Ovary (tissue), 9 donors: ENCODE results near the gene ARHGEF17. TPM values are rescaled to one million over a fixed set of nuclear protein-coding genes. Genes with fewer than 3 reads are reported as not detected.
A peak's percentile ranks its signal among the peaks of the same experiment; 100 is the strongest.

Experiments
- DNase-seq, 5 donors: peaks; one replicate each; pipeline ENCODE4 v3.0.0-alpha.2; 2019 to 2020
- H3K27ac ChIP-seq, 2 donors: fragments of 200-600 bp; one replicate each; pipeline versions ENCODE4 v1.5.1 to v1.8.0; 2019 to 2022
- H3K27me3 ChIP-seq: fragments of 200-600 bp; one replicate; pipeline ENCODE4 v1.8.0; 2022
- H3K36me3 ChIP-seq: fragments of 200-600 bp; sonication (generic); one replicate; pipeline ENCODE4 v1.5.1; 2019
- H3K4me1 ChIP-seq: one replicate; pipeline ENCODE4 v1.8.1; 2013; ENCODE audit warnings: mild to moderate bottlenecking, moderate library complexity; ENCODE audit not compliant: insufficient read depth
- H3K4me3 ChIP-seq: fragments of 200-600 bp; sonication (generic); one replicate; pipeline ENCODE4 v1.5.1; 2017
- H3K9me3 ChIP-seq, 2 donors: fragments of 200-600 bp in 1 of 2; sonication (generic) in 1 of 2; one replicate each; pipeline versions ENCODE4 v1.5.1 to v1.8.1; 2013 to 2019; ENCODE audit warnings: mild to moderate bottlenecking in 1 of 2, moderate library complexity in 1 of 2
- EP300 ChIP-seq: sonication (generic); formaldehyde crosslinking; IDR thresholded peaks from one replicate; pipeline ENCODE4 v1.6.1; 2017; ENCODE audit warnings: antibody characterized with exemption
- POLR2A ChIP-seq: fragments of 450-650 bp; IDR thresholded peaks from one replicate; pipeline ENCODE4 v1.6.1; 2017; ENCODE audit warnings: antibody characterized with exemption, mild to moderate bottlenecking, moderate library complexity
- WGBS, 3 donors: extraction: QIAGEN DNeasy Blood & Tissue Kit in 1 of 3; methylation state at CpG; one replicate each; pipeline versions ENCODE4 v1.1.5 to v1.1.7; 2013 to 2017; 5-methylcytosine and 5-hydroxymethylcytosine counted together
- intact Hi-C, 4 donors: fragments of 100-400 bp; cut with DNase I; formaldehyde crosslinking; loops; one replicate each; pipeline versions ENCODE4 v1.11.0 to v1.15.1; 2022 to 2023
- polyA plus RNA-seq, 2 donors: library from polyadenylated mRNA; stranded (reverse); fragments of 200-250 nt in 1 of 2; fragments of 350-450 nt in 1 of 2; fragmentation: Illumina TruSeq in 1 of 2; extraction: RNeasy Lipid Tissue Mini Kit (QIAGEN cat#74804) in 1 of 2; gene quantifications; one replicate each; pipeline ENCODE4 v1.2.3, GENCODE V29; 2013 to 2014
- total RNA-seq, 7 donors: library from RNA; depleted of rRNA in 2 of 7; stranded (reverse); fragments of >200 nt in 2 of 7; fragmentation: NEBNext Ultra II Directional in 3 of 7; extraction: Animal tissue kit (Norgen Biotek cat#: 25700) in 3 of 7; gene quantifications; one replicate each; pipeline versions ENCODE4 v1.1.0 to v1.2.4, GENCODE V29; 2016 to 2023
- TF ChIP-seq, protein P1 (sequence below), 3 donors: fragments of 450-650 bp in 2 of 3; fragments of 200-600 bp in 1 of 3; IDR thresholded peaks; one replicate each; pipeline versions ENCODE4 v1.5.1 to v1.8.0; 2016 to 2022; ENCODE audit warnings: antibody characterized with exemption in 3 of 3, mild to moderate bottlenecking in 1 of 3
- donor health status: DM: no; HTN: no; CAD: no; lungs with moderate emphysema.
- donor health status: DM: no; HTN: no; CAD: no.
- donor health status: Bipolar disorder and iron deficiency.
- donor health status: DM: yes; HTN: yes; CAD: no.
- donor health status: DM: no; HTN: no; CAD: no.
- donor health status: DM: yes; HTN: yes; CAD: no.

The ARHGEF17 gene
- total and polyA plus RNA-seq, 9 donors = 21.0 to 83.8 (median 46.0) TPM

DNA sequence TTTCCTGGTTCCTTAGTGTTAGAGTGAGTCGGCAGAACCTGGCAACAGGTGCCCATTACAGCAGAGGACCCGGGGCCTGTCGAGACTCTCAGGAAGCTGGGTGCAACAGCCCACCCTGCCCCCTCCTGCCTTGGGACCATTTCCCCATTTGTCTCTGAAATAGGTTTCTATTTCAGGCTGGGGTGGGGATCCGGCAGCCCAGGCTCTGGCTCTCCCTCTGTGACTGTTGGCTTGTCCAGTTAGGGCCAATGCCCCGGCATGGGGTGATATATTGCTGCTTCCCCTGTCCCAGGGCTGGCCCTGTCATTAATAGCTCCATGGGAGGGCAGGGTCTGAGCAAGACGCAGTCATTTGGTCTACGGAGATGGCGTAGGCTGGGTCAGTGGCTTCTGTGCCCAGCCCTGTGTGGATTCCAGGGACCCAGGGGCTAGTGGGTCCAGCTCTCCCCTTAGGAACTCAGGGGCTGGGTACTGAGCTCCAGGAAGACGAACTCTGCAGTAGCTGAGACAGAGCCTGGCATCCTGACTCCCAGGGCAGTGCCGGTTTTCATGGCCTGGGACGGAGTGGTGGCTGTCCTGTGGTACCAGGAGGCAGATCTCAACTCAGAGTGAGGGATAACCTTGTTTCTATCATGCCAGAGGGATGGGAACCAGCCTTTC, 33.2 kb upstream of the ARHGEF17 start:
- H3K4me3 ChIP-seq = no peak overlapping the region
- intact Hi-C loops = no loop called here
- 86 to 93% (median 90%) methylated on average over 11 of the region's 11 CpGs for WGBS, 3 donors
- no peaks in the 10 kb centered on the region for H3K27me3 ChIP-seq
- TF ChIP-seq EP300 = no peak
- TF ChIP-seq POLR2A = no peak
- TF ChIP-seq, protein P1, sequence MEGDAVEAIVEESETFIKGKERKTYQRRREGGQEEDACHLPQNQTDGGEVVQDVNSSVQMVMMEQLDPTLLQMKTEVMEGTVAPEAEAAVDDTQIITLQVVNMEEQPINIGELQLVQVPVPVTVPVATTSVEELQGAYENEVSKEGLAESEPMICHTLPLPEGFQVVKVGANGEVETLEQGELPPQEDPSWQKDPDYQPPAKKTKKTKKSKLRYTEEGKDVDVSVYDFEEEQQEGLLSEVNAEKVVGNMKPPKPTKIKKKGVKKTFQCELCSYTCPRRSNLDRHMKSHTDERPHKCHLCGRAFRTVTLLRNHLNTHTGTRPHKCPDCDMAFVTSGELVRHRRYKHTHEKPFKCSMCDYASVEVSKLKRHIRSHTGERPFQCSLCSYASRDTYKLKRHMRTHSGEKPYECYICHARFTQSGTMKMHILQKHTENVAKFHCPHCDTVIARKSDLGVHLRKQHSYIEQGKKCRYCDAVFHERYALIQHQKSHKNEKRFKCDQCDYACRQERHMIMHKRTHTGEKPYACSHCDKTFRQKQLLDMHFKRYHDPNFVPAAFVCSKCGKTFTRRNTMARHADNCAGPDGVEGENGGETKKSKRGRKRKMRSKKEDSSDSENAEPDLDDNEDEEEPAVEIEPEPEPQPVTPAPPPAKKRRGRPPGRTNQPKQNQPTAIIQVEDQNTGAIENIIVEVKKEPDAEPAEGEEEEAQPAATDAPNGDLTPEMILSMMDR (IDR thresholded peaks at IDR 0.05) = no peak
- H3K4me1 ChIP-seq = no peaks in the 10 kb centered on the region
- peak in 1 of 5 donors; percentile 7 for DNase-seq
- H3K9me3 ChIP-seq = no peaks in the 10 kb centered on the region
- no peaks in the 10 kb centered on the region for H3K36me3 ChIP-seq
- H3K27ac ChIP-seq = no peak overlapping the region

DNA sequence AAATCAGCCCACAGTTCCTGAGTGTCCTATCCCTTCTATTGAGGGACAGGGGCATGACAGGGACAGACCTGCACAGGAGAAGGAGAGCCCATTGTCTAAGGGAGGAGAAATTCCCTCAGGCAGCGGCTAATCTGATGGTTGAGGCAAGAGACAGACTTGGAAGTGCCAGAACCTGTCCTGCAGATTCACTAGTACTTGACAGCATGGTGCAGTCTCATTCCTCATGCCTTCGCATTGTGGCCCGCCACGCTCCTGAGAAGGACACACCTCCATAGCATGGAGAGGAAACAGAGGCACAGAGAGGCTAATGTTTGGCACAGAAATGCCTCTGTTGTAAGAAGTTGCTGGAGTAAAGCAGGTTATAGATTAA, 32.7 kb upstream of the ARHGEF17 start:
- Histone ChIP-seq H3K4me1 (no peaks in the 10 kb centered on the region), H3K36me3 (no peaks in the 10 kb centered on the region), H3K4me3 (no peak overlapping the region), H3K9me3 (no peaks in the 10 kb centered on the region), H3K27ac (no peak overlapping the region), H3K27me3 (no peaks in the 10 kb centered on the region)
- peak in 1 of 5 donors; percentile 3 for DNase-seq
- TF ChIP-seq POLR2A = no peak
- no peak for TF ChIP-seq EP300
- TF ChIP-seq, protein P1 (IDR thresholded peaks at IDR 0.05) = no peak
- intact Hi-C loops = no loop called here
- WGBS, 3 donors = 95 to 98% (median 95%) methylated on average over 4 of the region's 4 CpGs

DNA sequence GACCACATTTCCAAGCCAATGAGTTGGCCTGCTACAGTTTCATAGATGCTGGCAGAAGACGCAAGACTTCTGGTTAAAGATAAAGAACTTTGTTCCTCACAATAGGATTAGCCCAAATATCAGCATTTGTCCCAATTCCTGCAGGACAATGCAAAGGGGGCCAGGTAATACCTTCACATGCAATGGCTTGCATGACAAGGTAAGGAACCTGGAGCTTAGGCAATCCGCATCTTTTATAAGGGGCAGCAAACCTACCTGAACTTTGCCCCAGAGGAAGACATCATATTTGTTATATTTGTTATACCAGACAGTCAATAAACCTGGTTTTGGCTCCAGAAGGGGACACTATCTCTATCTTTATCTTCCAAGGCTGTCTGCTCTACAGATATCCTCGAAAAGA, 30.6 kb upstream of the ARHGEF17 start:
- H3K9me3 ChIP-seq = no peaks in the 10 kb centered on the region
- H3K27me3 ChIP-seq = no peaks in the 10 kb centered on the region
- 75 to 83% (median 80%) methylated on average over 3 of the region's 3 CpGs for WGBS, 3 donors
- TF ChIP-seq POLR2A (no peak), EP300 (no peak)
- TF ChIP-seq, protein P1 (IDR thresholded peaks at IDR 0.05) = no peak
- no peak for DNase-seq
- H3K36me3 ChIP-seq = no peaks in the 10 kb centered on the region
- intact Hi-C loops = no loop called here
- no peaks in the 10 kb centered on the region for H3K4me1 ChIP-seq
- H3K27ac ChIP-seq = no peak overlapping the region
- H3K4me3 ChIP-seq = no peak overlapping the region

DNA sequence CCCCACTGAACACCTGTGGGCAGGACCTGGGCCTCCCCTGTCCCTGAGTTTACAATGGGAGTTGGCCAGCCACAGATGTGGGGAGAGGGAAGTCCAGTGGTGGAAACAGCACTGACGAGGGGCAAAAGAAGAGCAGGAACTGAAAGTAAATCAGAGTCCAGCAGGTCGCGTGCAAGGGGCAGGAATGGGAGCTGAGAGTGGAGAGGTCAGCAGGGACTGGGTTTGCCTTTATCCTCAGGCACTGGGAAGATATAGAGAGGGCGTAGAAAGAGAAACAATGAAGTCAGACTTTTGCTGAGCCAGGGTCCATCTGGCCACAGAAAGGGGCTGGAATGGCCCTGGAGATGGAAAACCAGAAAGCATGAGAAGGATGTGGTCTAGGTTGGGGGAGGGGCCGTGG, 27.4 kb upstream of the ARHGEF17 start:
- WGBS, 3 donors = 82 to 87% (median 83%) methylated on average over 5 of the region's 5 CpGs
- no peaks in the 10 kb centered on the region for H3K9me3 ChIP-seq
- H3K27me3 ChIP-seq = no peaks in the 10 kb centered on the region
- no peaks in the 10 kb centered on the region for H3K36me3 ChIP-seq
- H3K4me3 ChIP-seq = no peak overlapping the region
- no peak for TF ChIP-seq EP300
- TF ChIP-seq, protein P1 (IDR thresholded peaks at IDR 0.05) = no peak
- no peak for TF ChIP-seq POLR2A
- H3K27ac ChIP-seq = no peak overlapping the region
- no peaks in the 10 kb centered on the region for H3K4me1 ChIP-seq
- peak in 1 of 5 donors; percentile 8 for DNase-seq
- intact Hi-C loops = loop anchor here in 1 of 4 donors (10.0 kb wide), 1 partner anchor 96 kb away; no protein-coding TSS in a partner anchor
